GM10266 (cell line): ENCODE data around the gene ORC5.
"Not testable (repeated sequence)": the region's sequence is repeated elsewhere in the genome, so short reads cannot be mapped to it uniquely, and the experiment has no call there.

Source experiments
- DNase-seq: peaks from one replicate; pipeline ENCODE4 v3.0.0; 2012; ENCODE audit errors: extremely low spot score
- TF ChIP-seq, protein P1 (sequence below): IDR thresholded peaks from 2 replicates; pipeline ENCODE4 v1.5.1; 2012; ENCODE audit warnings: mild to moderate bottlenecking, low read depth; ENCODE audit not compliant: control insufficient read depth, insufficient read depth; ENCODE audit errors: missing control alignments

ORC5 gene

DNA sequence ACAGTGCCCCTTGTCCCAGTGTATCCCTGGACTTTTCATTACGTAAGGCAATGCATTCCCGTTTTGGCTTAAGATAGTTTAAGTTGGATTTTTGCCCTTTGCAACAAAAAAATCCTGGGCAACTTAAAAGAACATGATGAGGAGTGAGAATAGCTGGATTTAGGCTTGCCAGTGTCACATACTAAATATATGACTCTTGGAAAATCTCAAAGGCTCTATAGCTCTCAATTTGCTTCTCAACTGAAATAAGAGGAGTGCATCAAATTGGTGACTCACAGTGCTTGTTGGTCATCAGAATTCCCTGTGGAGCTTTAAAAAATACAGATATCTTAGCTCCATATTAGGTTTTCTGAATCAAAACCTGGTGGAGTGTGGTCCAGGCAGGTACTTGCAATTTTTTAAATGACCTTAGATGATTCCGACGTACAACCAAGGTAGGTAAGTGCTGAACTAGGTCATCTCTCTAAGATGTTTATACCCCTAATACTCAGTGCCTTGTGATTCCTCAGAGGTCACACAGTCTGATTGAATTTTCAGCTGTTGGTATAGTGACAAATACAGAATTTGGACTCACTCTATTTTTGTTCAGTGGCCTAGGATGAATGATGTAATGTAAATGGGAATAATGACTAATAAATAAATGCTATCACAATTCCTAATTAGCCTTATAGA is 33.9 kb upstream of the ORC5 start:
- DNase-seq, result no peak
- TF ChIP-seq, protein P1, sequence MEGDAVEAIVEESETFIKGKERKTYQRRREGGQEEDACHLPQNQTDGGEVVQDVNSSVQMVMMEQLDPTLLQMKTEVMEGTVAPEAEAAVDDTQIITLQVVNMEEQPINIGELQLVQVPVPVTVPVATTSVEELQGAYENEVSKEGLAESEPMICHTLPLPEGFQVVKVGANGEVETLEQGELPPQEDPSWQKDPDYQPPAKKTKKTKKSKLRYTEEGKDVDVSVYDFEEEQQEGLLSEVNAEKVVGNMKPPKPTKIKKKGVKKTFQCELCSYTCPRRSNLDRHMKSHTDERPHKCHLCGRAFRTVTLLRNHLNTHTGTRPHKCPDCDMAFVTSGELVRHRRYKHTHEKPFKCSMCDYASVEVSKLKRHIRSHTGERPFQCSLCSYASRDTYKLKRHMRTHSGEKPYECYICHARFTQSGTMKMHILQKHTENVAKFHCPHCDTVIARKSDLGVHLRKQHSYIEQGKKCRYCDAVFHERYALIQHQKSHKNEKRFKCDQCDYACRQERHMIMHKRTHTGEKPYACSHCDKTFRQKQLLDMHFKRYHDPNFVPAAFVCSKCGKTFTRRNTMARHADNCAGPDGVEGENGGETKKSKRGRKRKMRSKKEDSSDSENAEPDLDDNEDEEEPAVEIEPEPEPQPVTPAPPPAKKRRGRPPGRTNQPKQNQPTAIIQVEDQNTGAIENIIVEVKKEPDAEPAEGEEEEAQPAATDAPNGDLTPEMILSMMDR, result no peak

DNA sequence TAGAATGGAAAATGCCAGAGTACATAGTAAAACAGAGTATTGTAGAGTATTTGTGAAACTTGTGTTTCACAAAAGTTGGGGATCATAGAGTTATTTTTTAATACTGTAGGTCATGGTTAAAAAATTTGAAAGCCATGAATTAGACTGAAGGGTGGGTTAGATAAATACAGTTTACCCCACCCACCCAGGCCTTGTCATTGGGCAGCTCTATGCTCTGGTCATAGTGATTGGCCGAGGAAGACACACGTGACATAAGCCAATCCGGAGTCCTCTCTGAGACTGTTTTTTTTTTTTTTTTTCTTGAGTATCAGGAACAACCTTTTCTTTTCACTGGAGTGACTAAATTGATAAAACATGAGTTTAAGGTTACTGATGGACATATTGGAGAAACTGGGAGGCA is 33.3 kb upstream of the ORC5 start:
- no peak for DNase-seq
- TF ChIP-seq, protein P1, result no peak

DNA sequence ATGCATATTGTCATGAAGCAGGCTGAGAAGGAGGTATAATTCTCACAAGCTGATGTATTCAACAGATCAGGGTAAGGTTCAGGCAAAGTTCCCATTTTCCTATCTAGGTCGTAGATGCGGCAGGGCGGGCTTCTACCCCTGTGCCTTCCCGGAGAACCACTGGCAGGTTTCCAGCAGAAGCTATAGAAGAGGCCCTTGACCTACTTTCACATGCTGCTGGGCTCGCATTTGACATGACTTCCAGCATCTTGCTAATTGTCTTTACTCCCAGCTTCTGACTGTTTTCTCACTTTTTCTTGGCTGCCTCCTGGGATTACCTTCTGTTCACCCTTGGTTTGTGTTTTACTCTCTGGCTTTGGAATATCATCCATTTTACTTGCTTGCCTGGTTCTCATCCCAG is 32.6 kb upstream of the ORC5 start:
- TF ChIP-seq, protein P1, result no peak

DNA sequence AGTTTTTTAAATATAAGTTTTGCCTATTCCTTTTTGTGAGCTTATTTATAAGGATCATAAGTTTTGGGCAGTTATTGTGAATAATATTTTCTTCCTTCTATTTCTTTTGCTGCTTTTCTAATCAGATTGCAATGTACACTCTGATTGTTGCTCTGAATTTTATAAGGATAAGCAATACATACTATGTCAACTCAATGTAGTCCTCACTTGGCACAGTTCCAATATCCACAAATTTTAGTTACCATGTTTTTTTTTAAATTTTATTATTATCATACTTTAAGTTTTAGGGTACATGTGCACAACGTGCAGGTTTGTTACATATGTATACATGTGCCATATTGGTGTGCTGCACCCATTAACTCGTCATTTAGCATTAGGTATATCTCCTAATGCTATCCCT is 27.2 kb upstream of the ORC5 start:
- DNase-seq, result not testable (repeated sequence)

More for the DNA sequence above, 32.6 kb upstream of the ORC5 start:
- DNase-seq, result no peak

DNA sequence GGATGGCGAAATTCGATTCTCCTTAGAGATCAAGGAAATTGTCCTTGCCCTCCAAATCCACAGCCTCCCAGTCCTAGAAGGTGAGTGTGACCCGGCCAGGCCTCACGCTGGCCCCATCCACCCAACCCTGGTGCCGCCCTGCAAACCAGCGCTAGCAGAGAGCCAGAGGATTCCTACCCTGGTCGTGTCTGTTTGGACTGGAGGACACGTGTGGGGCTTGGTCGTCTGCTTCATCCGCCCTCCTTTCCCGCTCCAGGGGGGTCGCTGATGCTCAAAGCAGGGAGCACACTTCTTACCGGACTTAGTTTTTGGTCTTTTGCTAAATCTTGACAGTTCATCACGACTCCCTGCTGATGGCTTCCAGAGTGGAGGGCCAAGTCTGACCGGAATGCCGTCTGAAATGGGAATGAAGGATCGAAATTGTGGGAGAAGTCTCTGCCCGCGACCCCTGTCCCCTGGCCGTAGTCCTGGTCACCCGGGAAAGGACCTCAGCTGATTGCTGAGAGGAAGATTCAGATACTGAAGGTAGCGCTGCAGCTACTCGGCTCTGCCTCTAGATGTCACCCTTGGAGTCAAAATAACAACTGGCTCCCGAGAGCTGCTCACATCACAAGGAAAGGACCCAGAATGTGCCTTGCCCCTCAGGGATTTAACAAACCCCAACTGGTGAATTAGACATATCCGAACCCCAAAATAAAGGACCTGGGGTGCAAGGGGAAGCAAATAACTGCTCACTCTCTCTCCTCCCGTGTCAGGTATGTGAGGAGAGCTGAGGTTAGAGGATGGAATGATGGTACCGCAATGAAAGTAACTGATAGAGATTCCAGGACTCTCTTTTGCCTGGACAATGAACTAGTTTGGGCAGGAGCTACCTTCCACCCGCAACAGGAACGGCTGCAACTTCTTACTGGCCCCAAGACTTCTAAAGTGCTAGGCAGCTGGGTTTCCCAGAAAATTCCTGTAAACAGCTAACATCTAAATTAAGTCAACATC is 23.5 kb upstream of the ORC5 start:
- TF ChIP-seq, protein P1, result peak; percentile 89
- peak; percentile 64 for DNase-seq

DNA sequence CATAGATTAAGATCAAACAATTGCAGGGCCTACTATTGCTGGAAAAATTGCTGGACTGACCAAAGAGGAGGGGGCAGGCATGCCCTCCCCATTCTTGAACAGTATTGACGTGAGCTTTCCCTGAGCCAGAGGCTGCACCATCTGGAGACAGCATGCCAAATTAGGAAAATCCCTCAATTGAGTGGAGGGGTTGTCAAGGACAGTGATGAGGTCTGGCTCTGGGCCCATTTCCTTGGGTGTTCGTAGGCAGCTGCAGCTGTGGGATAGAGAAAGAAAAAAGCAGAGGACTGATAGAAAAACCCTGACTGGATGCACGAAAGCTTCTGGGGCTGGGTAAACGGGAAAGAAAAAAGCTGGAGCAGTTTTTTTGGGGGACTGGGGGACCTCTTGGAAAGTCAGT is 22.8 kb upstream of the ORC5 start:
- no peak for DNase-seq

DNA sequence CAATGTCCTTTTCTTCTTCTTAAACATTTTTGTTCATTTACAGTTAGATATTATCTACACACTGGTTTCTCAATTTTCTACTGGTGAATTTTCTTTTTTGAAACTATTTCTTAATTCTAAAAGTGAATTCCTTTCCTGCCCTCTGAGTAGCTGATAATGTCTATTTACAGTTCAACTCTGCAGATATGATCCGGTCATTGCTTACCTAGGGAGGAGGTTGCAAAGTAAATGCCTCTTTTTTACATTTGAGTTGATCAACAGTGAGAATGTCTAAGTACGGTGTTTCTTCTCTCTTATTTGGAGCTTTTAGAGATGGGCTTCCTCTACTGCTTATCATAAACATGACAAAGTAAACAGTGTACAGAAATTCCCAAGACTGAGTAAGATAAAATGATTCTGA is 20.6 kb upstream of the ORC5 start:
- no peak for DNase-seq
- TF ChIP-seq, protein P1, result no peak

More for the DNA sequence above, 22.8 kb upstream of the ORC5 start:
- TF ChIP-seq, protein P1, result no peak
